D721Med (cell line): Measurements from ENCODE around the gene C2CD3.

Experiments used
- DNase-seq: peaks from one replicate; pipeline ENCODE4 v3.0.0; 2011; ENCODE audit warnings: low spot score; ENCODE audit not compliant: insufficient read length
- FAIRE-seq: peaks from 2 replicates; lab custom pipeline; 2011; peaks lifted over from hg19 to GRCh38; lab: Jason Lieb, UNC
- CTCF ChIP-seq: IDR thresholded peaks from 2 replicates; pipeline ENCODE4 v1.5.1; 2012; ENCODE audit warnings: mild to moderate bottlenecking, control low read depth; ENCODE audit not compliant: insufficient read depth; ENCODE audit errors: missing control alignments

Gene C2CD3

GRCh38 chr11:74162681-74163467 is 7.9 kb downstream of the C2CD3 start:
- no peak for DNase-seq
- TF ChIP-seq CTCF, result no peak
- FAIRE-seq, result no peak

- FAIRE-seq (no peak), DNase-seq (no peak)
- TF ChIP-seq CTCF, result no peak
Measured at GRCh38 chr11:74159642-74160041, 11.2 kb downstream of the C2CD3 start.

GRCh38 chr11:74157169-74157568 is 13.6 kb downstream of the C2CD3 start:
- TF ChIP-seq CTCF, result no peak
- no peak for DNase-seq
- FAIRE-seq, result no peak

GRCh38 chr11:74154620-74155281 is 16.1 kb downstream of the C2CD3 start:
- FAIRE-seq (no peak), DNase-seq (no peak)
- TF ChIP-seq CTCF, result no peak

GRCh38 chr11:74153224-74153623 is 17.6 kb downstream of the C2CD3 start:
- no peak for FAIRE-seq

GRCh38 chr11:74147199-74147929 is 23.4 kb downstream of the C2CD3 start:
- TF ChIP-seq CTCF, result no peak
- no peak for DNase-seq
- no peak for FAIRE-seq

More at GRCh38 chr11:74153224-74153623, 17.6 kb downstream of the C2CD3 start:
- no peak for DNase-seq
- no peak for TF ChIP-seq CTCF
